ENCODE results near the gene KLK8.
"Not testable (repeated sequence)": the region's sequence is repeated elsewhere in the genome, so short reads cannot be mapped to it uniquely, and the experiment has no call there.

Gene KLK8

DNA sequence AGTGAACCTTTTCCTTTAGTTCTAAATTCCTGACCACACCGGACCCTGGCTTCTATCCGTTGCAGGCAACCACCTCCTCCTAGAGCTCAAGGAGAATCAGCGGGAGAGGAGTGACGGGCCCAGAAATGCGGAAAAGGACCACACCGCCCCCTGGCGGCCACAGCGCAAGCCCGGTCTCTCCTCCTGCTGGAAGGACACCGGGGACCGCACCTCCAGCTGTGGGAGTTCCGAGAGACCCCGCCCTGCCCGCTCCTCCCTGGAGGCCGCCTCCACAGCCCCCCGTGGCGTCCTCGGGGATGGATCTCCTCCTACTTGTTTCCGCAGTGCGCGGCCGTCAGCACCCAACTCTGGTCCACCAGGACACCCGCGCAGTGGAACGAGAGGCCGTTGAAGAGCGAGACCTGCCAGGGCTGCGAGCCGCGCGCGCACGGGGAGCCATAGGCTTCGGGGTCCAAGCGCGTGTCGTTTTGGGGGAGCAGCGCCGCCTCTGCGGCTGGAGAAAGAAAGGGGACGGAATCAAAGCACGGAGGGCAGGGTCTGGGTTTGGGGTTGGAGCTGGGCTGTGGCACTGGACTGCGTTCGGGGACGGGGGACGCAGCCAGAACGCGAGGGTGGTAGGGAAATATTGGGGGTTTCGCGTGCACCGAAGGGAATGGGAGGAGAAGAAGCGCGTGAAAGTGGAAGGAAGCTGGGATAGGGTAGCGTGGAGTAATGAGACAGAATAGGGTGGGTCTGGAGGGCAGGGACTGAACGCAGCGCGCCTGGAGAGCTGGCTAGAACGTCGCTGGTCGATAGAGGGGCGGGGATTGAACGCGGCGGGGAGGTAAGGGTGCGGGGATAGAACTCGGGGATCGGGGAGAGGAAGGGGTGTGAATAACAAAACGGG, 15.6 kb upstream of the KLK8 start:
- DNase-seq, result peak; percentile 57

DNA sequence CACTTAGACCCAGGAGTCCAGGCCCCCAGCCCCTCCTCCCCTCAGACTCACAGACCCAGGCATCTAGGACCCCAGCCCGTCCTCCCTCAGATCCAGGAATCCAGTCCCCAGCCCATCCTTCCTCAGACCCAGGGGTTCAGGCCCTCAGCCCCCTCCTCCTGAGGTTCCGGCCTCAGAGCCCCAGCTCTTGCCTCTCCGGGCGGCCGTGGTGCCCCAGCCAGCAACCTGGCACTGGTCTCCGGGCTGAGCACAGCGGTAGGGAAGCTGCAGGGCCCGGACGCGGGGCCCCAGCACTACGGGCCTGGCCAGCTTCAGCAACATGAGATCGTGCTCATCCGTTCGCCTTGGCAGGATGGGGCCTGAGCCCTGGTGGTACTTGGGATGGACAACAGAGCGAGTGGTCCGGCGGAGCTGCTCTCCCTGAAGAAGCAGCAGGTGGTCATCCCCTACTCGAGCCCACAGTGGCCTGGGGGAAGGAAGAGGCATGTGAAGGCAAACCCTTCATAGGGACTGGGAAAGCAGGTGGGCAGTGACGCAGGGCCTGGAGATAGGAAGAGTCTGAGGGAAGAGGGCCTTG, 14.4 kb upstream of the KLK8 start:
- DNase-seq, result no peak

DNA sequence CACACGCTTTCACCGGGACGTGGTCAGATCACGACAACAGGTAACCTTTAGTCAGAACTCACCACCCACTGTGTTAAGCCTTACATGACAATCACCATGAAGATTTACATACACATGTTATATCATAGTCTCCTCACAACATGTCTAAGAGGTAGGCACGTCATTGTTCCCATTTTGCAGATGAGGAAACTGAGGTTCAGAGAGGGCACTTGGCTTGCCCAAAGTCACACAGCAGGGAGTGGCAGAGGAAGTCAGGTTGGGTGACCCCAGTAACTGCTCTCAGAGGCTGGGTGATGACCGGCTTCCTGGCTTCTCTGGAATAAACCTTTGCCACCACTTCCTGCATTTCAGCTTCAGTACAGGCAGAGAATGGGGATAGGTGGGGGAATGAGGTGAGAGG, 12.8 kb upstream of the KLK8 start:
- no peak for DNase-seq

DNA sequence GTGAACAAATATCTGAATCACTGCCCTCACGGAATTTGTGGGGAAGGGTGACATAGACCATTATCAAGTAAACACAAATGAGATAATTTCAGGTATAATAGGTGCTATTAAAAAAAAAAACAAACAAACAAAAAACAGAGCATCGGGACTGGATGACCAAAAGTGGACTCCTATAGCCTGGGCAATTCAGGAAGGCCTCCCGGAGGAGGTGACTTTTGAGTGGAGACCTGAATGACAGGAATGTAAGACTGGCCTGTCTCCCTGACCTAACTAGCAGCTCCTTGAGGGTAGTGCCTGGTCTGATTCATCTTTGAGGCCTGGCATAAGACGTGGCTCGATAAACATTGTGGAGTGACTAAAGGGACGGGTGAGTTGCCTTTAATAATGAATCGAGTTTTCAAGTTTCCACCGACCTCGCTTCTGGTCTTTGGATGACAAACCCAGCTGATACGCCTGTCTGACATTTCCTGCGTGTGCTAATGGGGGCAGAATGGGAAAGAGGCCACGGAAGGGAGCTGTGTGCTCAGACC, 11.3 kb upstream of the KLK8 start:
- no peak for DNase-seq

DNA sequence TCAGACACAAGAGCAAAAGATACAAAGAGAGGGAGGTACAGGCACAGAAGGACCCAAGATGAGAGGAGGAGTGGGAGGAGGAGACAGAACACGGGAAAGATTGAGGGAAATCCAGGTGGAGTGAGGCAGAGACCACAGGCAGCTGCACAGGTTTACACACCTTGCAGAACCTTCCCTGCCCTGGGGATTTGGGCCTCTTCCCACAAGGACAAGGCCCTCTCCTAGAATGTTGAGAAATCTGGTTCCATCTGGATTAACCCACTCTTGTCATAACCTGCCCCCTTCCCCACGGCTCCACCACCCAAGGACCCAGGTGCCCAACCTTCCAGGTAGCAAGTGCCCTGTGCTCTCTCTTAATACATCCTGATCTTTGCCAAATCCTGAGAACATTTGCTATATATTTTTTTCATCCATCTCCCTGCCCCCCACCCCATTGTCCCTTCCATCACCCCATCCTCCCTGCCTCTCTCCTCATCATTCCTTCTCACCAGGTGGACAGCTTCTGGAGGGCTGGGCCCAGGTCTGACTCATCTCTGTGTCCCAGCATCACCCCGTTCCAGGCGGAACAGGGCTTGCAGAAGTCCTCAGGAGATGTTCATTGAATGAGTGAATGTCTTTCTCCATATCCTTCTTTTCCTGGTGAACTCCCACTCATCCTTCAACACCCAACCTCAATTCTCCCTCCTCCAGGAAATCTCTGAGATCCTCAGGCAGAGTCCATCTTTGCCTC, 8.8 kb upstream of the KLK8 start:
- no peak for DNase-seq

DNA sequence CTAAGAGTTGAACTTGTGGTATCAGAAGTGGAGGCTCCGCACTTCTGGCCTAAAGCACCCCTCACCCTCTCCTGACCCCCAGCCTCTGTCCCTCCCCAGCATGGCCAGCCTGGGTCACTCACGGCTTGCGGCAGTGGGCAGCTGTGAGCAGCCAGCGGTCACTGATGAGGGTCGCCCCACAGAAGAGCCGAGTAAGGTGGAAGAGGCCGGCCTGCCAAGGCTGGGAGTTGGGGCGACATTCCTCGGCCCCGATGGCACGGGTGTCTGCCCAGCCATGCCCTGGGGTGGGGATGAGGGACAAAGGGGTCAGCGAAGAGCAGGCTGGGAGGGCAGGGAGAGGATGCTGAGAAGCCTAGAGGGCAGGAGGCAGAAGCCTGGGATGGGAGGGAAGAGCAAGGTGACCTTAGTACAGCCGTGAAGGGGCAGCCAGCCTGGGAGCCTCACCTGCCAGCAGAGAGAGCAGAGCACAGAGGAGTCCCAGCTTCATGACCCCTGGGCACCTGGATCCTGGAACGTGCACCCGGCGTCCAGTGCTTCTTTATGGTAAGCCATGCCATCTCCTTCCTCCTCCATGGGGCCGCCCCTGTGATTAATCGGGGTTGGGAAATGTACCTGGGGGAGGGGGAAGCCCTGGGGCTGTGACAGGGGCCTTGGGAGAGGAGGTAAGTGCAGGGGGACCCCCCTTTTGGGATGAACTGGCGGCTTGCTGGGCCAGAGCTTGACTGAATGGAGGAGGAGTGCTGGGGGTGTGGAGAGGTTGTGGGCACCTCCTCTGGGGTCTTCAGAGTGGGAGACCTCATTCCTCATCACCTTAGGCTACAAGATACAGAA, 7.9 kb upstream of the KLK8 start:
- no peak for DNase-seq

DNA sequence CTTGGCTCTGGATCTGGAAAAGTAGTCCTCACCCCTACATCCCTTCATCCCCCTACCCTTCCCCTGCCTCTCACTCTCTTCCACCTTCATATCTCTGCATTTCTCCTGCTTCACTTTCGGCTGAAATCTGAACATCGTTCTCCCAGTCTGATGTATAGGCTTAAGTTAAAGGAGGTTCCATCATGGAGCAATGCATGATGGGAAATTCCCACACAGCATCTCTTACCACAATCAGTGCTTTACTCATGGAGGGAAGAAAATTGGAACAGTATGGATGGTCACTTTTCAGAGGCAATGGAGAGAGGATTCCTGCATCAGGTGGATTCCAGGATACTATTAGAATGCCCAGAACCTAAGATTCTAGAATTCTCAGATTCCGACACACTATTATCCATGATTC, 6.1 kb upstream of the KLK8 start:
- DNase-seq, result no peak

DNA sequence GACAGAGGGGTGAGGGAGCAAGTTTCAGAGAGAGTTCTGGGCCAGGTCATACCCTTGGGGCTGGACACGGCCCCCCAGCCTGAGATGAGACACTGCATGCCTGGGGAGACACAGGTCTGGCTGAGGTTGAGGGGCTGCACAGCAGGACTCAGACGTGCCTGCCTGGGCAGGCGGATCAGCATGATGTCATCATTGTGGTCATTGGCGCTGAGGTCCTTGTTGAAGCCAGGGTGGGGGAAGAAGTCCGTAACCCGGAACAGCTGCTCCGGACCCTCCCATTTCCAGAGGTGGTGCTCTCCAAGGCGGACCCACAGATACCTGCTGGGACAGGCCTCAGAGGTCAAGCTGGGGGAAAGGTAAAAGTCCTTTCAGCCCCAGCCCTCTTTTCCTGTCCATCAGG, 5.0 kb upstream of the KLK8 start:
- no peak for DNase-seq

DNA sequence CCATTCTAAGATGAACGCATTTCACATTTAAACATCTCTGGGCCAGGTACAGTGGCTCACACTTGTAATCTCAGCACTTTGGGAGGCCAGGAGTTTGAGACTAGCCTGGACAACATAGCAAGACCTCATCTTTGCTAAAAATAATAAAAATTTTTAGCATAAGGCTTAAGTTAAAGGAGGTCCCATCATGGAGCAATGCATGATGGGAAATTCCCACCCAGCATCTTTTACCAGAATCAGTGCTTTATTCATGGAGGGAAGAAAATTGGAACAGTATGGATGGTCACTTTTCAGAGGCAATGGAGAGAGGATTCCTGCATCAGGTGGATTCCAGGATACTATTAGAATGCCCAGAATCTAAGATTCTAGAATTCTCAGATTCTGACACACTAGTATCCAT, 3.8 kb upstream of the KLK8 start:
- DNase-seq, result no peak

DNA sequence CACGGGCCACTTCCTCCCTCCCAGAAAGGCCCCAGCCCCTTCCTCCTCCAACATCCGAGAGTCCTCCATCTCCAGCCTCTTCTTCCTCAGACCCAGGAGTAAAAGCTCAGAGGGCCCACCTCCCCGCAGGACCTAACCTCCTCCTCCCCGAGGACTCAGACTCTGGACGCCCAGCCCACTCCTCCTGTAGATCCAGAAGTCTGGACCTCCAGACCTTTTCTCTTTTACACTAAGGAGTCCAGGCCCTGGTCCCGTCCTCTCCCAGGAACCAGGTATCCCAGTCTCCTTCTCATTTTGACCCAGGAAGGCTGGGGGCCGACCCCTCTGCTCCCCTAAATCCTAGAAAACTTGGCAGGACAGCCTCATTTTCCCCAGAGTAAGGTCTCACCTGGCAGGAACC, 1.9 kb upstream of the KLK8 start:
- DNase-seq, result no peak

DNA sequence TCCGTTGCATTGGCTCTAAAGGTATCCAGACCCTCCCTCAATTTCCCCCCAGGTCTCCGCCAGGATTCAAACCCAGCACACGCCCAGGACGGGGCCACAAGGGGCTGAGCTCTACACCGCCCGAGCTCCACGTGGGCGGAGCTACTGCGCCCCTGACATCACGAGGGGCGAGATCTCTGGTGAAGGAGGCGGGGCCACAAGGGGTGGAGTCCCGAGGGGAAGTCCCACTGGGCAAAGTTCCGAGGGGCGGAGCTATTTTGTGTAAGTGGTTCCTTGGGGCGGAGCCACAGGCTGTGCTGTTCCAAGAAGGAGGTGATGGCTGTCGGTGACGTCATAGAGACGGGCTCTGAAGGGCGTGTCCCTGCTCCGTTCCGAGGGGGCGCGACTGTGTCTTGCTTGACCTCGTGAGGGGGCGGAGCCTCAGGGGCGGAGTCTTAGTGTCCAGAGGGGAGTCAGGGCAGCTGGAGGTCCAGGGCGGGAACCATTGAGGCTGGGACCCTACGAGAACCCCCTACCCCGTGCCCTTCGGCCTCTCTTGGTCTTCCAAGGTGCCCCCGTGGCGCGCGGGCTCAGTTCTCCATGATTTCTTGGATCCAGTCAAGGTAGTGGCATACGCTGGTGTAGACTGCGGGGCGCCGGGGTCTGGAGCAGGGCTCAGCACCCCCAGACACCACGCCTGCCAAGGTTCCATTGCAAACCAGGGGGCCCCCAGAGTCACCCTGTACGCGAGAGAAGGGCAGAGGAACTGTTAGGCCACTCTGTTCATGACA, 1.3 kb upstream of the KLK8 start:
- no peak for DNase-seq

DNA sequence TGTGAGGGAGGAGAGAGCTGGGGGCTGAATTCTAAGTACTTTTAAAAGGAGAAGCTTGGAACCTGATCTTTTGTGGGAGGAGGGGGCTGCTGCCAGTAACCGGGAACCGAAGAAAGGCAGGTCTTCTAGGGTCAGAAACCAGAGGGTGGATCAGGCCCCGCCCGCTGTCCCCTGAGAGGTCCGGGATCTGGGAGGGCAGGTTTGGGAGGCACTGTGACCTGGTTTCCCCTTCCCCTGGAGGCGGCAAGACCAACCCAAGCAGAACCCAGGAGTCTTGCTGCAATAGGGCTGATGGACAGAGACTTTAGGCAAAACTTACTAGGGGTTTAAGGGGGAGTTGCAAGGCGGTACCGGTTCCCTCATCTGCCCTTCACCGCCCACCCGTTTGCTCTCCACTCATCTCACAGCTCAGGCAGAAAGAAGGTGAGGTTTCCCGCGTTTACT, 707 bp upstream of the KLK8 start:
- no peak for DNase-seq

DNA sequence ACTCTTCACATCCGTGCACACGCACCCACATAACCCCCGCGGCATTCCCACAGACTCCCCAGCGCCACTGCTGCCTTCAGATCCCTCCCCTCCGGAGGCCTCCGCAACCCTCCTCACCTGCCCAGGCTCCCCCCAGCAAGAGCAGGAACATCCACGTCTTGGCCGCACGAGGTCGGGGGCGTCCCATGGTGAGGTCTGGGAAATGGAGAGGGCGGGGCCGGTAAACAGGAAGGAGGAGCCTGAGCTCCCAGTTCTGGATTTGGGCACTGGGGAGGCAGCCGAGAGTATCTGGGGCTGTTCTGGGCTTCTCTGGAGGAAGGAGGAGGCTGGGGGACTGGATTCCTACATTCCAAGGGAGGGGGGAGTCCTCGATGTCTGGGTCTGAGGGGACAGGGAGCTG, 423 bp downstream of the KLK8 start:
- DNase-seq, result no peak

DNA sequence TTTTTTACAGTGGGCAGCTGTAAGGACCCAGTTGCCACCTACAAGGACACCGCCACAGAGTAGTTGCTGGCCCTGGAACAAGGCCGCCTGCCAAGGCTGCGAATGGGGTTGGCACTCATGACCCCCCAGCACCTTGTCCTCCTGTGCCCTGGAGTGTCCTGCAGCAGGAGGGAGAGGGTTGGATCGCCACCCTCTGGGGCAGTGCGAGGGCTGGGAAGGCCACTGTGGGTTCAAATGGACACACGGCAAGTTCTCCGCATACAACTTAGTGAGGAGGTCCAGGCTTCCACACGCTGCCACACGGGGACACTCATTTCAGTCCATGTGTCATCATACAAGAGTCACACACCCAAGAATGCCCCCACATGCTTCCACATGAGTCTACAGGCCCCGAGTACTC, 978 bp downstream of the KLK8 start:
- DNase-seq, result no peak

DNA sequence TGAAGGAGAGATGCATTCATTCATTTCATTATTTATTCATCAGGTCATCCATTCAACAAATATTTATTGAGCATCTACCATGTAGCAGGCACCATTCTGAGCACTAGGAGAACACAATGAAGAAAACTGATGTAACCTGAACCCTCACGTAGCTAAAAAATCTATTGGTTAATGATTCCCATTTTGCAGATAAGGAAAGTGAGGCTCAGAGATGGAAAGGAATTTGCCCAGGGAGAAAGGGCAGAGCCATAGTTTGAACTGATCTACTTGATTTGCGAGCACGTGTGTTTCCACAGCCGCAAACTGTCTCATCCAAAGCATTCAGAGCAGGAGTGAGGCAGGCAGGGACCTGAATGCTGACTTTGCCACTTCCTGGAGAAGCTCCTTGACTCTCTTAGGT, 2.7 kb downstream of the KLK8 start:
- no peak for DNase-seq

DNA sequence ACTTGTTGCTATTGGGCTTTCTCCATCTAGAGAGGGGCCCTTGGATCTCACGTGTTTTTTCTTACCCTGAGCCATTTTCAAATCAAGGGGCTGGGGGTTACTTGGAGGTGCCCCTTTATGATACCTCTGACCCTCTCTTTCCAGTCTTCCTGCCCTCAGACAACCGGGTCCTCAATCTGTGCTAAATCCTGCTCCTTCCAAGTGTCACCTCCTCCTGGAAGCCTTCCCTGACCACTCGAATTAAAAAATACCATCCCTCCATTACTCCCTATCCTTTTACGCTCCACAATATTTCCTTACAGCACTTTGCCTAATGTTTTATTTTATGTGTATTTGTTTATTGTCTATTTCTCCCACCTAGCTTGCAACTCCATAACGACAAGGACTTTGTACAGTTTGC, 3.3 kb downstream of the KLK8 start:
- DNase-seq, result no peak

DNA sequence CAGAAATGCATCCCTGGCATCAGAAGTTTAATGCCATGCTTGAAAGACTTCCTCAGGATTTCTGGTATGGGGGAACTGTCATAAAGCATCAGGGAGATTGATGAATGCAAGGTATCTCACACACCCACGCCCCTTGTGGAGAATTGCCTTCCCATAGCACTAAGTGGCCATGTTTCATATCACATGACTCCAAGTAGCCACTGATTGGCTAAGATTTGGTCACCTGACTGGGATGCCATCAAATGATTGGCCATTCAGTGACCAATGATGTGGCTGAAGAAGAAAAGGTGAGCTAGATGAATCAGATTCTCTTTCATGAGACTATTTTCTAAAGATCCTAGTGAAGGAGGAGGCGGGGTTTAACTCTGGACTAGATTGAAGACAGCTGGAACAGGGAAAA, 7.3 kb downstream of the KLK8 start:
- no peak for DNase-seq

DNA sequence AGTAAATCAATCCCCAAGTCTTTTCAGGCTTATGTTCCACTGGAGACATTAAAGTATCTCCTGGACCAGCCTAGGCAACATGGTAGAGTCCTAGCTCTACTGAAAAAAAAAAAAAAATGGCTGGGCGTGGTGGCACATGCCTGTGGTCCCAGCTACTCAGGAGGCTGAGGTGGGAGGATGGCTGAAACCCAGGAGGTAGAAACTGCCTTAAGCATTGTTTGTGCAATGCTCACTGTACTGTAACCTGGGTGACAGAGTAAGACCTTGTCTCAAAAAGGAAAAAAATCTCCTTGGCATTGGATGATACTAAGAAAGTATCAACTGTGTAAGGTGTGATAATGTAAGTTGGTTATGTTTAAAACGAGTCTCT, 8.8 kb downstream of the KLK8 start:
- no peak for DNase-seq

DNA sequence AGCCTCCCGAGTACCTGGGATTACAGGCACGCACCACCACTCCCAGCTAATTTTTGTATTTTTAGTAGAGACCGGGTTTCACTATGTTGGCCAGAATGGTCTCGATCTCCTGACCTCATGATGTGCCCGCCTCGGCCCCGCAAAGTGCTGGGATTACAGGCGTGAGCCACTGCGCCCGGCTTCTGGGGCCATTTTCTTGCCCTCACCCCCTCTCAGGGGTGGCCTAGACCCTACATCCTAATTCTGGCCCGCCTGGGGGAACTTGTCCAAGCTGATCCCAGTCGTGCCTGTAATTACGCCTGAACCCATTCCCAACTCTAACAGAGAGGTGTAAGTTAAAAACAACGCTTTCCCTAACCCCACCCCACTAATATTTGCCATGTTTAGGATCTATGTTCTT, 17.0 kb downstream of the KLK8 start:
- DNase-seq, result not testable (repeated sequence)

DNA sequence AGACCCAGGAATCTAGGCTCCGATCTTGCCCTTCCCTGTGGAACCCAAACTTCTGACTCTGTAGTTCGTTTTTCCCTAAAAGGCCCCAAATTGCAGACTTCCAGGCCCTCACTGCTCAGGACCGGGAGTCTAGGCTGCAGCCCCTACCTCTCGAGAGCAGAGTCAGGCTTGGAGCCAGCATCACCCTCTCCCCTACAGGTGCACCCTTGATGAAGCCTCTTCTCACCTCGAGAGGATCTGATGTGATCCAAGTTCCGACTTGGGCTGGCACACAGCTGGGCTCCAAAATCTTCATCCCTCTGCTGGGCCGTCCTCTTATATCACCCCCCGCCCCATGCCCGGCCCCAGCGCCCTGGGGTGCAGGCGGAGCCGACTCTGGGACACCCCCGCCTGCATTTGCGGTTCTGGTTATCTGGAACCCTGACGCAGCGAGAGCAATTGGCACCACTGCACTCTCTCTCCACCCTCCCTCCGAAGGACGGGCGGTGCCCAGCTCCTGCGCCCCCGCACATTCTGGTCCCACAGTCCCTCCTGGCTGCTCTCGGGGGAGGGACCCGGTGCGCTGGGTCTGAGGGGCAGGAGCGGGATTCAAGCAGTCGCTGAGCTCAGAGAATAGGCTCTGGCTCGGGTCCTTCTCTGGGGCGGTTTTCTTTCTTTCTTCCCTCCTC, 17.6 kb downstream of the KLK8 start, which contains the start of gene KLK7:
Gene KLK7 (minus strand): TSS at position 293 of the 668 bp plus-strand sequence. CDS start 1,518 bp downstream, outside the sequence.
- no peak for DNase-seq

DNA sequence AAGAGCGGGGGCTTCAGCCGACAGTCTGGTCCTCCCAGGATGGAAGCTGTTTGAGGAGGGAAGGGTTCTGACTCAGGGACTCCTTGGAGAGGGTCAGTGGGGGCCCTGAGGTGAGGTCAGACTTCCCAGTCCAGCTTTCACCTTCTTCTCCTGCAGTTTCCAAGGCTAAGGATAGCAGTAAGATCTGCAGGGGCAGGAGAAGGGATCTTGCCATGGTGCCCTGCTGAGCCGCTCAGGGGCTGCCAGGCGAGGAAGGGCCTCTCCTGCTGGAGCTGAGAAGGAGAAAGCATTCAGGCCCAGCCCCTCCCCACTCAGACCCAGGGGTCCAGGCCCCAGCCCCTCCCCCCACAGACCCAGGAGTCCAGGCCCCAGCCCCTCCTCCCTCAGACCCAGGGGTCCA, 19.2 kb downstream of the KLK8 start:
- DNase-seq, result no peak
